GM08714 (cell line): Measurements from ENCODE around the gene HNRNPH2.

Experiments
- H3K4me3 ChIP-seq: fragments of 200-500 bp; sonication (Bioruptor generic); 2 replicates; pipeline ENCODE4 v1.5.1; 2014; ENCODE audit warnings: mild to moderate bottlenecking, low read length, inconsistent platforms
- ZNF274 ChIP-seq: IDR thresholded peaks from 2 replicates; pipeline ENCODE4 v1.6.1; 2012; ENCODE audit warnings: mild to moderate bottlenecking, low read depth, low read length

Gene HNRNPH2

GRCh38 chrX:101462892-101463291, 54.9 kb downstream of the HNRNPH2 start:
- TF ChIP-seq ZNF274 = no peak
- no peak overlapping the region for H3K4me3 ChIP-seq
